ENCODE measurements around the gene SGTA.
A peak's percentile ranks its signal among the peaks of the same experiment; 100 is the strongest.
"Not testable (repeated sequence)": the region's sequence is repeated elsewhere in the genome, so short reads cannot be mapped to it uniquely, and the experiment has no call there.

Gene SGTA

DNA sequence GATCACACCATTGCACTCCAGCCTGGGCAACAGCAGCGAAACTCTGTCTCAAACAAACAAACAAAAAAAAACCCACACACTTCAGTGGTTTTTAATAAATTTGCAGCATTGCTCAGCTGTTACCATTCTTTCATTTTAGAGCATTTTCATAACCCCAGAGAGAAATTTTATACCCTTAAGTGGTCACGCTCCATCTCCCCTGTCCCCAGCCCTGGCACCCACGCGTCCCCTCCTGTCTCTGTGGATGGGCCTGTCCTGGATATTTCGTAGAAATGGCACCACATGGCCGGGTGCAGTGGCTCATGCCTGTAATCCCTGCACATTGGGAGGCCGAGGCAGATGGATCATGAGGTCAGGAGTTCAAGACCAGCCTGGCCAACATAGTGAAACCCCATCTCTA, 10.1 kb upstream of the SGTA start:
- DNase-seq (ENCODE audit: low read depth in 2 of 2): no peak

DNA sequence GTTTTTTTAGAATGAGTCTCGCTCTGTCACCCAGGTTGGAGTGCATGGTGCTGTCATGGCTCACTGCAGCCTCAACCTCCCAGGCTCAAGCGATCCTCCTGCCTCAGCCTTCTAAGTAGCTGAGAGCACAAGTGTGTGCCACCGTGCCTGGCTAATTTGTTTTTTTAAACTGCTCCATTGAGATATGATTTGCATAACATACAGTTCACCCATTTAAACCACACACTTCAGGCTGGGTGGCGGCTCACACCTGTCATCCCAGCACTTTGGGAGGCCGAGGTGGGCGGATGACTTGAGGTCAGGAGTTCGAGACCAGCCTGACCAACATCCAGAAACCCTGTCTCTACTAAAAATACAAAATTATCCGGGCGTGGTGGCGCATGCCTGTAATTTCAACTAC, 9.6 kb upstream of the SGTA start:
- not testable (repeated sequence) for DNase-seq (ENCODE audit: low read depth in 2 of 2)

DNA sequence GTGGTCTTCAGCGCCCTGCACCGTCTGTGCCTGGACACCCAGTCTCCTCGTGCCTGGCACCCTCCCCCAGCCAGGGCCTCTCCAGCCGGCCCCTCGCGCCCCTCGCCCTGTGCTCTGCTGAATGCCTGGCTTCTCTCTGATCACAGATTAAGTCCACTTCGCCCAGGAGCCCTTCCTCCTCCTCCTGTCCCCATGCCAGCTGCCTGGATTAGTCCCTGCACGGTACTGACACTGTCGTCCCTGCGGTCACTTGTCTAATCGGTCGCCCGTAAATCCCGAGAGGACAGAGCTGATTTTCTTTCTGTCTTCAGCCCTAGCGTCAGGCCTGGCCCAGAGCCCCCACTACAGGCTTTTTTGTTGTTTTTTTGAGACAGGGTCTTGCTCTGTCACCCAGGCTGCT, 8.8 kb upstream of the SGTA start:
- DNase-seq (ENCODE audit: low read depth in 2 of 2): no peak

DNA sequence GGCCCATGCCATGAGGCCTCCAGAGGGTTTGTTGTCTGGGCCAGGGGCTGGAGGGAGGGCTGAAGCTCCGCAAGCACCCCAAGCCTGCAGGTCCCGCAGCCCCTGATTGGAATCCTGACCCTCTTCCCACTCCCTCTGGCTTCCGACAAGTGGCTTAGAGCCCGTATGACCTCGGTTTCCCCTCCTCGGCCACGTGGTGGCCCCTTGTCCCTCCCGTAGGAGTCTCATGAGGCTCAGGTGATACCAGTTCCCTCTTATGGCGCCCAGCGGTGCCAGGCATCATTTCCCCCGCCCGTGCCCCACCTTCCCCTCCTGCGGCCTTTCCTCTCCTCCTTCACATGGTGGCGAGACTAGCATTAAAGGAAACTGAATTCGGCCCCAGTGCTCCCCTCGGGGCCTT, 8.4 kb upstream of the SGTA start:
- DNase-seq (ENCODE audit: low read depth in 2 of 2): no peak

DNA sequence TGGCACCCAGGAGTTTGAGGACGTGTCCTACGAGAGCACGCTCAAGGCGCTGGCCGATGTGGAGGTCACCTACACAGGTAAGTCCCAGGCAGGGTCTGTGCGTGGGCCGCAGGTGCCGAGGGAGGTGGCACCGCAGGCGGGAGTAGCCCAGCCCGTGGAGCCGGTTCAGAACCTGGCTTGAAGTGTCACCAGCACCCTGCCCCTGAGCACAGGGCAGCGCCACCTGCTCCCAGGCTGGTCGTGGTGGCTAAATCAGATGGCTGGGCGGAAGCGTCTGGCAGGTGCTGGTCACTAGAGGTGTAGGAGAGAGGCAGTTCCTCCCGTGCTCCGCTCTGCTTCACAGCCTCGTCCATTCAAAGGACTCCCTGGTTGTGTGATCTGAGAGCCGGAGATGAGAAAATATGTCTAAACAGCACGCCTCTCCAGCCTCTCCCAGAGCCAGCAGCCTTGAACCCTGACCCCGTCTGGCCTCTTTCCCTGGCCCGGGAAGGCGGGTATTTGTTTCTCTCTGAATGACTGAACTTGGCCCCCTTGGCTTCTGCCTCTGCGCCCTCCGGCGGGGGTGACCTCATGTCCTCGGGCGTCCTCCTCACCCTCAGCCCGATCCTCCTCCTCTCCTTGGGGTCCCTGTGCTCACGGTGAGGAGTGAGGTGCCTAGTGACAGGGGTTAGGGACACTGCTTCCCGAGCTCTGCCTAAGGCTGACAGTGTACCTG, 7.6 kb upstream of the SGTA start:
- no peak for DNase-seq (ENCODE audit: low read depth in 2 of 2)

DNA sequence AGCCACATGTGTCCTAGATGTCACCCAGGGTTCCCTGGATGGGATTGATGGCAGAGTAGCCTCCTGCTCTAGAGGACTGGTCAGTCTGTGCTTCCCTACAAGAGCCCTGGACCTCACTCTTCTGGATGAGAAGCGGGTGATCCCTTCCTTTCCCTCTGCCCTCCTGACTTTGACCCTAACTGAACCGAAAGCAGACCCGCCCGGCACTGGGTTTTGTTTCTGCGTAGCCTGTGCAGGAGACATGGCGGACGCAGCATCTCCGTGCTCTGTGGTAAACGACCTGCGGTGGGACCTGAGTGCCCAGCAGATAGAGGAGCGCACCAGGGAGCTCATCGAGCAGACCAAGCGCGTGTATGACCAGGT, 7.1 kb upstream of the SGTA start:
- DNase-seq (ENCODE audit: low read depth in 2 of 2): no peak

DNA sequence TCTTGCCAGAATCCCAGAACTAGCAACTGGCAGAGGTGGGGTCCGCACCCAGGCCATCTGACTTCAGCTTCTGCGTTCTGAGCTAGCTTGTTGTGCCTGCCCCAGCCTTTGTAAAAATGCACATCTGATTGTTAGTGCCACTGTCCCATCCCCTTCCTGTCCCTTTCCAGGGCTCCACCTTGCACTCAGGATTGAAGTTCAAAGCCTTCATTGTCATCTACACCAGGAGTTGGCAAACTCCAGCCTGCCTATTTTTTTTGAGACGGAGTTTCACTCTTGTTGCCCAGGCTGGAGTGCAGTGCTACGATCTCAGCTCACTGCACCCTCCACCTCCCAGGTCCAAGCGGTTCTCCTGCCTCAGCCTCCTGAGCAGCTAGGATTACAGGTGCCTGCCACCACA, 5.2 kb upstream of the SGTA start:
- DNase-seq (ENCODE audit: low read depth in 2 of 2): no peak

DNA sequence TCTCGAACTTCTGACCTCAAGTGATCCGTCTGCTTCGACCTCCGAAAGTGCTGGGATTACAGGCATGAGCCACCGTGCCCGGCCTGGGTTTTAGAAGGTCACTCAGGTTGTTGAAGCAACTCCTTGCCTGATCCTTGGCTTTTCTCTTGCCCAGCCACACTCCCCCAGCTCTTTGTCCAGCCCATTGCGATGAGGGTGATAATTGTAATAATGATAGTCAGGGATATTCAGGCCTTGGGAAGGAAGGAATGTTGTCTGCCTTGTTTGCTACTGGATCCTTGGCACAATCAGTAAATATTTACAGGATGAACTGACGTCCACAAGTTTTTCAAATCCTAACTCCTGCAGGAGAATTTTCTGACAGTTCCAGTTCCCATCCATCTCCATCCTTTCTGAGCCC, 4.0 kb upstream of the SGTA start:
- DNase-seq (ENCODE audit: low read depth in 2 of 2): no peak

DNA sequence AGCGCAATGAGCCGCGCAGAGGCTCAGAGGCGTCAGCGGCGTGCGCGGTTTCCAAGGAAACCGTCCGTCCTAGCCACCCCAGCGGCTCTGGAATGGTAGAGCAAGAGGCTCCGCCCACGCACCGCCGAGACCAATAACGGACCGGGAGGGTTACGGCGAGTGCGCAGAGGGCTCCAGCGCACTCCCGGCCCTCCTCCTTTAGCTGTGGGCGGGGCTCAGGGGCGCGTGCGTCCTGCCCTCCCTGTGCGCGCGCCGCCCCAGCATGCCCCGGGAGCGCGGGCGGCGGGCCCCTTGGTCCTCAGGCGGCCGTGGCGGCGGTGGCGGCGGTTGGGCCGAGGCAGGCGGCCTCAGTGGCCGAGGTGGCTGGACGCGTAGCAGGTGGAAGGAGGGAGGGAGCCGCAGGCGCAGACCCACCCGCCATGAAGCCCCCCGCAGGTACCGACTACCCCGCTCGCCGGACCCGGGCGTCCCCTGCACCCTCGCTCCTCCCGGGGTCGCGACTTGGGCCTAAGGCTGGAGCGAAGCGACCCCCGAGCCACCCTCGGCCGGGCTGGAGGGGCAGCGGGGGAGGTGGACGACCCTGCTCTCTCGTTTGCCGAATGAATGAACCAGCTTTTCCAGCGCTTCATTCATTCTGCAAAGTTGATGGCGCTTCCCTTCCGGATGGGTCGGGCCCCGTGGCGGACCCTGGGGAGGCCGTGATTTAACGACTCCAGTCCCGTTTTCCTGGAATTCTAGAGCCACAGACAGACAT, 2.3 kb upstream of the SGTA start, which contains the start of gene THOP1:
Gene THOP1, plus strand, starts transcription at position 260 of the 754 bp plus-strand sequence. Its CDS starts 160 bp downstream, at position 420.
- peak; percentile 100 for DNase-seq (ENCODE audit: low read depth in 2 of 2)

DNA sequence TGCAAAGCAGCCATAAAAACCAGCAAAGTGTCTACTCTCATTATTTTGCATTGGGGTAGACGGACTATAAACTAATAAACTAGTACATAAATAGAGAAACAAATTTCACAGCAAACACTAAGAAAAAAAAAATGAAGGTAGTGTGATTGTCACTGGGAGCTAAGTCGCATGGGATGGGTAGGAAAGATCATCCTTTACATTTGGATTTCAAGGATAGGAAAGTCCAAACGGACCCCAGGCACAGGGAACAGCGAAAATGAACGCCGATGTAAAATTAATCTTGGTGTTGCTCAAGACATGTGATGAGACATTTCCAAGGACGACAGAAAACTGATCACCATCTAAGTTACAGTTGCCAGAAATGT, 690 bp upstream of the SGTA start:
- no peak for DNase-seq (ENCODE audit: low read depth in 2 of 2)

DNA sequence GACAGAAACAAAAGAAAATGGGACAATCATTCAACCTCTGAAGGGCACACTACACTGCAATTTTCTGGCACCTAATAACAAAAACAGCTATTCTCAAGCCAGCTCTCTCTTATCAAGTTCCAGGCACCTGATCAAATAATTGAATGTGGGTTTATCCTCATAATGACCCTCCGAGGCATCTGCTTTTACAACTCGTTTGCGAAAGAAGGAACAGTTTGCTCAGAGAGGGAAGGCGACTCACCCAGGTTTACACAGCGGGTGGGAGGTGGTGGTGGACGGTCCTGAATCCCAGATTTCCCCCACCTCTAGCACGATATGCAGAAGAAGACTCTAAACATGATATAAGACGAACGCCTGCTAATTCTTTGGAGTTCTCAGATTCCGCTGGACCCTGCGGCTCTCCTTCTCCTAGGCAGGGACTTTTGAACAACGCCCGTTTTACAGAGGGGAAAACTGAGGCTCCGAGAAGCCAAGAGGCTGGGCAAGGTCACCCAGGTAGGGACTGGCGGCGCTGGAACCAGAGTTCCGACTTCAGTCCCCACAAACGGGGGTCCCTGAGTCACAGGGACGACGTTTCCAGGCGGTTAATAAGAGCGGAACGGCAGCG, 641 bp downstream of the SGTA start:
- DNase-seq (ENCODE audit: low read depth in 2 of 2): no peak

DNA sequence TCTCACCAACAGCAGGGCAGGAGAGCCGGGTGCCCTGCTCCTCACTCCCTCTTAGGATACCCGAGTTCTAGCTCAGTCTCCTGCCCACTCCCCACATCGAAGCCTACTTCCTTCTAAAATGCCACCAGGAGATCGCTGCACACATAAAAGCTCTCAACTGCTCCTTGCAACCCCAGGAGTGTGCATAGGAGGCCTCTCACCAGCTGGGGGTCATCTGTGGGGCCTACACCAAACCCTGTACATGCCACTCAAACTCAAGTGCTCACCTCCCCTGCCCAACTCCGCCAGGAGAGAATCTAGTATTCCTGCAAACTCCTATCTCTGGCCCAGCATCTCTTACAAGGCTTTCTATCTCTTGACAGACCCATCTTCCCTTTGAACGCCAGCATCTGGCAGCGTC, 2.8 kb downstream of the SGTA start:
- DNase-seq (ENCODE audit: low read depth in 2 of 2): no peak

DNA sequence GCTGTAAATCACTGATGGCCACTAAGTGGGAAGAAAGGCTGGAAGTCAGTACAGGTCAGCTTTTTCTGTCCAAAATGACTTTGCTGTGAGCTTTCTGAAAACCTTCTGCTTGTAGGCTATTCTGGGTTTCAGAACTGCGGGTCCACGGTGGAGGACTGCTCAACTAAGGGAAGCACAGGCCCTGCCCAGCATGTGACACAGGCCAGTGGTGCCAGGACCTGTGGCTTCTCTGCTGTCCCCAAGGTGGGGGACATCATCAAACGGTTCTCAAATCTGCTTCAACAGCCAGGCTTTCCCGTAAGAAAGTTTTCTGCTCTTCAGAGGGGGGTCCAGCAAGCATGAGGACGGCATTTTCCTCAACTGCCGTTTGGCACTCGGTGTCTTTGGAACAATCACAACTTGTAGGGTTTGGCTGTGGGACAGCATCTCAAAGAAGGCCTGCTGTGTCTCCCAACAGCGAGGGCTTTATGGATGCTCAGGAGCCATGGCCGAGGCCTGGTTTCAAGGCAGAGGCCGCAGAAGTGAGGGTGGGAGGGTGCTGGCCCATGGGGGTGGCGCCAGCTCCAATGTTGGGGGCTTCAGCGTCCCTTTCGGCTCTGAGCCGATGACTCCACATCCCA, 3.8 kb downstream of the SGTA start:
- no peak for DNase-seq (ENCODE audit: low read depth in 2 of 2)

DNA sequence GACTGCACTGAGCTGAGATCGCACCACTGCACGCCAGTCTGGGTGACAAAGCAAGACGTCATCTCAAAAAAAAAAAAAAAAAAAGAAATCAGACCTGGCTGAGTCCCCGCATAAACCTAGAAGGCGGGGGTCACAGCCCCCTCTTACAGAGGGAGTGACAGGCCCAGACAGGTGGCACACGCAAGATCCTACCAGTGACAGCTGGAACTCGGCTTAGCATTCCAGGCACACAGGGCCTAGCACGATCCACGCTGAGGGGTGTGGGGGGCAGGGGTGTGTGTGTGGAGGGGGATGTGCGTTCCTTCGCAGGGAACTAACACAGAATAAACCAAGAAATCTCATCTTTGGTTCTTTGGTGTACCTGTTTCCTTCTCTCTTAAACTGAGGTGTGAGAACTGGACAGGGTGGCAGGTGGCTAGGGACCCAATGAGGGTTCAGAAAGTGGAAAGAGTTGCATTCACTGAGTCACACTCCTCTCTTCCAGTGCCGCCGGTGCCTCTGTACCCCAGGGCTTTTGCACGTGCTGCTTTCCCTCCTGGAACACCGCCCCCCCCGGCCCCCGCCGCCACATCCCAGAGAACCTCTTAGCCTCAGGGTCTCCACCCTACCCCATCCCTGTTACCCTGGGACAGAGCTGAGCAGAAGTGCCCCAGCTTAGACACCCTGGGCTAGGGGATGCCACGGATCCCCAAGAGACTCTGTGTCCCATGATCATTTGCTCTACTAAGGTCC, 5.0 kb downstream of the SGTA start:
- DNase-seq (ENCODE audit: low read depth in 2 of 2): no peak

DNA sequence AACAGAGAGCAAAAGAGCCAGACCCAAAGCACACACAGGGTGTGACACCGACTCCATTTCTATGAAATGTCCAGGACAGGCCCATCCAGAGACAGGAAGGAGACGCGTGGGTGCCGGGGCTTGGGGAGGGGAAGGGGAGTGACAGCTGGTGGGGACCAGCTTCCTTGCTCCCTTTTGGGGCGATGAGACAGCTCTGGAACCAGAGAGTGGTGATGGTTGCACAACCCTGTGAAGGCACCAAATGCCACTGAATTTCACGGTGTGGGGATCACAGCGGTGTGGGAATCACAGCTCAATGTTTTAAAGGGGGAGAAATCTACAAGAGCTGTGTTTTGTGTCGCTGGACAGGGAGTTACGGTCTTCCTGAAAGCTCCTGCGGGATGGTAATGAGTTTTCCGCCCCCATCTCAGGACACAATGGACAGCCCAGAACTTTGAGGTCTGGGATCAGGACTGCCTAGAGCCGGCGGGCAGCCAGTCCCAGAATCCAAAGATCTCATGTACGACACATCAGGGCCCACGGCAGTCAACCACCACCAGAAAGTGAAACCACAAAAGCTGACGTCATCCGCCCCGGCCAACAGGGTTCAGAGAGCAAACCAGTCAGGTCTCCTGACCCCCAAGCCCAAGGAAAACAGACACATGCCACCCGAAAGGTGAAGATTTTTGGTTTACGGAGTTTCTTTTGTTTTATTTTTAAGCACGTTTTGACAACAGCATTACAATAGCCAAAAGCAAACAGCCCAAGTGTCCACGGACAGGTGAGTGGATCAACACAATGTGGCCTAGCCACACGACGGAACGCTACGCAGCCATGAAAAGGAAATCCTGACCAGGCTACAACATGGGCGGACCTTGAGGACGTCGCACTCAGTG, 7.3 kb downstream of the SGTA start:
- DNase-seq (ENCODE audit: low read depth in 2 of 2): peak; percentile 58 to 68

DNA sequence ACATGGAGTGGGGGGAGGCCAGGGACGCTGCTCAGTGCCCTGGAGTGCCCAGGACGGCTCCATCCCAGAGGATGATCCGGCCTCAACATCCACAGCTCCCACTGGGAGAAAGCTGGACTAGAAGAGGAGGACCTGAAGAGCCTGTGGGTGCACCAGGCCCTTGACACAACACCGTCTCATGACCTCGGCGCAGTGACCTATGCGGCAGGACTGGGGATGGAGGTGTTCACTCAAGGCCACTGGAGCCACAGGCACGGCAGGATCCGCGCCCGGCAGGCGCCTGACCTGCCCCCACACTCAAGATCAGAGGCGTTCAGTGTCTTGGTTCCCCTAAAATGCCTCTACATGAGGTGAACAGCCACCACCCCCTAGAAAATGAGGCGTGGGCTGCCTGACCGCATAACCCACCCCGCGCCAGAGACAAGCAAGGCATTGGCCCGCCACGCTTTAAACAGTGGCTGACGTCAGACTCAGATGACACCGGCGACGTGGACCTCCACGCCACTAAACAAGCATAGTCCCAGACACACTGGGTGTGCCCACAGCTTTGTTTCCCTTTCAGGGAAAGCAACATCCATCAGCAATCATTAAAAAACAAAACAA, 8.0 kb downstream of the SGTA start:
- no peak for DNase-seq (ENCODE audit: low read depth in 2 of 2)

DNA sequence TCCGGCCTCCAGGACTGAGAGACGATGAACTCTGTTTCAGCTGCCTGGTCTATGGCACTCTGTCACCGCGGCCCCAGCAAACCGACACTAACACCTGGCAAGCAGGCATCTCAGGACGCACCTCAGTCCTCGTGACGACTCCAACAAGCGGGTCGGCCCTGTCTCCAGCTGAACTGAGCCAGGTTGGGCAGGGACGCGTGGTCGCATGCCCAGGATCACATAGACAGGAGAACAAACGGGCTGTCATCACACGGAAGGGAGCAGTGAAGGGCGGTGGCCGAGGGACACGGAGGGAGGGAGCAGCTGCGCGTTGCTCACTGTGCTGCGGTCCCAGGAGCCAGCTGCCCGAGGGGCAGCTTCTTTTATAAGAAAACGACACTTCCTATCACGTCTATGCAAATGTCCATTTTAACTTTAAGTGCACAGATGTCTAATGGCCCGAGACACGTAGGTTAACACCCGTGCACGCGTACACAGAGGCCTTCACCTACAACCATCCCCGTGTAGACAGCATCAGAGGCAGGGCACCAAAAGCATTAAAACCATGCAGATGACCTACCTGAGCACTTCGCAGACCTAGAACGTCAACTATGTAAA, 8.9 kb downstream of the SGTA start:
- DNase-seq (ENCODE audit: low read depth in 2 of 2): no peak

DNA sequence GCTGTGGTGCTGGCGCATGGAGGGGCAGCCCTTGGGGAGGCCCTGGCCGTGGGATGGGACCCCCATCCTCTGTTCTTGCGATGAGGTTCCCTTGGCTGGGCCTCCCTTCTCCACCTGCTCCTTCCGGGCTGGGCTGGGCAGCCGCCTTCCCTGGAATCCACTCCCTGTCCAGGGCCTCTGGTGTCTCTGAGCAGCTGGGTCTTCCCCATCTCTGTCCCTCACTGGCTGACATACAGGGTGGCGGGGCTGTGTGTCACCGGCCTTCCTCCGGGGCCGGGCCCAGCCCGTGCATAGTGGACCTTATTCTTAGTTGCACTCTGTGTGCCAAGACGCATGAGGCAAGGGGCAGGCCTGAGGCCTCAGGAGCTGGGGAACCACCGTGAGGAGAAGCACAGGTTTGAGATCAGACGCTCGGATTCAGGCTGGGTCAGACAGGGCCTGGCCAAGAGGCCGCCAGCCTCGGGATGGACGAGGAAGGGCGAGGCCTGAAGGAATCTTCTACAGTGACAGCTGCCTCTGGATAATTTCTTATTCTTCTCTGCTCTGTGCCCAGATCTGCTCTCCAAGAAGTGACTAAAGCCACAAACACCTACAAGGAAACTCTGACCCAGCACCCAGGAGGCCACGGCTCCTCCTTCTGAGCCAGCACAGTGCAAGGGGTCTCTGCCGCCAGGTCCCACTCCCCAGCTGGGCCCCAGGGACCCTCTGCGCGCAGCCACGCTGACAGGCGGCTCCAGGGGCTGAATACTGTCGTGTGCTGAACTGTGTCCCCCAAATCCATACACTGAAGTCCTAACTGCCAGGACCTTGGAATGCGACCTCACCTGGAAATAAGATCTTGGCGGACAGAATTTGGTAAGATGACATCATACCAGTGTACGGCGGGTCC, 11.0 kb downstream of the SGTA start:
- DNase-seq (ENCODE audit: low read depth in 2 of 2): no peak

All from stimulated activated CD4-positive, alpha-beta T cell treated with anti-CD3 and anti-CD28 coated beads, Interleukin-15, amount 100 ng/mL, for 48 hours (primary cell).